NCI-H2196 (cell line): ENCODE measurements around the gene SNAP29.
"Not testable (repeated sequence)": the region's sequence is repeated elsewhere in the genome, so short reads cannot be mapped to it uniquely, and the experiment has no call there.

ENCODE experiments used
- DNase-seq: peaks from one replicate; lab custom pipeline; 2025; ENCODE audit not compliant: unreplicated experiment; lab: John Stamatoyannopoulos, UW

SNAP29 gene

GRCh38 chr22:20897737-20898136, 38.9 kb downstream of the SNAP29 start:
- DNase-seq = not testable (repeated sequence)

GRCh38 chr22:20899827-20900423, 41.1 kb downstream of the SNAP29 start:
- no peak for DNase-seq

GRCh38 chr22:20901093-20902033, 42.6 kb downstream of the SNAP29 start:
- not testable (repeated sequence) for DNase-seq

GRCh38 chr22:20903093-20903492, 44.3 kb downstream of the SNAP29 start:
- no peak for DNase-seq

- no peak for DNase-seq
These were observed 45.5 kb downstream of the SNAP29 start for GRCh38 chr22:20904008-20904979.

- no peak for DNase-seq
These were observed 46.2 kb downstream of the SNAP29 start for GRCh38 chr22:20904980-20905355.

- no peak for DNase-seq
These were observed 46.9 kb downstream of the SNAP29 start for GRCh38 chr22:20905415-20906386.

GRCh38 chr22:20906387-20906767, 47.6 kb downstream of the SNAP29 start:
- no peak for DNase-seq

GRCh38 chr22:20908717-20909116, 49.9 kb downstream of the SNAP29 start:
- DNase-seq = not testable (repeated sequence)

- DNase-seq = no peak
These were observed 50.9 kb downstream of the SNAP29 start for GRCh38 chr22:20909543-20910303.

GRCh38 chr22:20912494-20912893, 53.7 kb downstream of the SNAP29 start:
- no peak for DNase-seq

- peak; percentile 88 for DNase-seq
These were observed 58.4 kb downstream of the SNAP29 start, which contains the start of gene CRKL for GRCh38 chr22:20916916-20917810. Gene CRKL (plus strand): TSS chr22:20917407. CDS start chr22:20917935, 528 bp downstream.

- no peak for DNase-seq
These were observed 59.9 kb downstream of the SNAP29 start for GRCh38 chr22:20918663-20919218.

GRCh38 chr22:20919718-20920117, 60.9 kb downstream of the SNAP29 start:
- no peak for DNase-seq

GRCh38 chr22:20920881-20921203, 62.0 kb downstream of the SNAP29 start:
- no peak for DNase-seq

GRCh38 chr22:20922141-20922751, 63.4 kb downstream of the SNAP29 start:
- no peak for DNase-seq

GRCh38 chr22:20926243-20926642, 67.4 kb downstream of the SNAP29 start:
- DNase-seq = no peak
